Tibial nerve (tissue), 4 donors: Measurements from ENCODE around the gene SLC36A3. TPM values are rescaled to one million over a fixed set of nuclear protein-coding genes. Genes with fewer than 3 reads are reported as not detected.

Experiments
- DNase-seq, 2 donors: peaks; one replicate each; pipeline ENCODE4 v3.0.0-alpha.2; 2019; ENCODE audit warnings: low spot score in 2 of 2
- H3K27ac ChIP-seq, 4 donors: fragments of 200-600 bp; sonication (generic) in 3 of 4; one replicate each; pipeline ENCODE4 v1.5.1; 2017 to 2019; ENCODE audit warnings: mild to moderate bottlenecking in 1 of 4
- H3K27me3 ChIP-seq, 2 donors: fragments of 200-600 bp; sonication (generic) in 1 of 2; one replicate each; pipeline versions ENCODE4 v1.5.1 to v1.6.0; 2017 to 2019
- H3K36me3 ChIP-seq, 3 donors: fragments of 200-600 bp; sonication (generic); one replicate each; pipeline ENCODE4 v1.5.1; 2018 to 2019
- H3K4me1 ChIP-seq, 4 donors: fragments of 200-600 bp; sonication (generic) in 3 of 4; one replicate each; pipeline ENCODE4 v1.5.1; 2017 to 2019
- H3K4me3 ChIP-seq, 4 donors: fragments of 200-600 bp; sonication (generic) in 3 of 4; one replicate each; pipeline ENCODE4 v1.5.1; 2017 to 2019; ENCODE audit warnings: mild to moderate bottlenecking in 1 of 4, moderate library complexity in 1 of 4
- H3K9me3 ChIP-seq, 4 donors: fragments of 200-600 bp; sonication (generic) in 3 of 4; one replicate each; pipeline ENCODE4 v1.5.1; 2017 to 2019
- EP300 ChIP-seq, 2 donors: sonication (generic); formaldehyde crosslinking; IDR thresholded peaks; one replicate each; pipeline ENCODE4 v1.6.1; 2017; ENCODE audit warnings: antibody characterized with exemption in 2 of 2, mild to moderate bottlenecking in 1 of 2
- POLR2A ChIP-seq, 2 donors: fragments of 450-650 bp; IDR thresholded peaks; one replicate each; pipeline ENCODE4 v1.6.1; 2017; ENCODE audit warnings: antibody characterized with exemption in 2 of 2, mild to moderate bottlenecking in 2 of 2, moderate library complexity in 2 of 2
- WGBS, 2 donors: methylation state at CpG; one replicate each; pipeline ENCODE4 v1.1.5; 2018; 5-methylcytosine and 5-hydroxymethylcytosine counted together
- total RNA-seq, 4 donors: library from RNA; depleted of rRNA; stranded (reverse); fragments of >200 nt; gene quantifications; one replicate each; pipeline ENCODE4 v1.1.0, GENCODE V29; 2016
- TF ChIP-seq, protein P1 (sequence below), 5 experiments: fragments of 200-600 bp in 3 of 5; fragments of 450-650 bp in 2 of 5; sonication (generic) in 3 of 5; IDR thresholded peaks; one replicate each; pipeline ENCODE4 v1.5.1; 2016 to 2019; ENCODE audit warnings: antibody characterized with exemption in 5 of 5, mild to moderate bottlenecking in 3 of 5, moderate library complexity in 2 of 5

SLC36A3 gene
- total RNA-seq, 4 donors from 2014 or later = not detected

GRCh38 chr5:151271336-151271735 is 32.2 kb downstream of the SLC36A3 start:
- Histone ChIP-seq H3K4me1 (no peaks in the 10 kb centered on the region), H3K27ac (no peak overlapping the region)
- no peak for DNase-seq

DNA sequence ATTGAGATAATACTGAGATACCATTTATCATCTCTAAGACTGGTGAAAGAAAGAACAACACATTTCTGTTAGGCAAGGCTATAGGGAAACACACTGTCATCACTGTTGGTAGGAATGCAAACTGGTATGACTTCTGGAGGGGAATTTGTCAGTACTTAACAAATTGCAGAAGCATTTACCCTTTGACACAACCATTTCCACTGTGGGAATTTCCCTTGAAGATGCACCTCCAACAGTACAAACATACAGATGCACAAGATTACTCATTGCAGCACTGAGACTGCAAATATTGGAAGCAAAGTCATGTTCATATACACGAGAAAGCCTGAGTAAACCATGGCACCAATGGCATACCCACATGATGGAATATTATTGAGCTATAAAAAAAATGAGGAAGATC is 33.0 kb downstream of the SLC36A3 start:
- no peak for DNase-seq
- Histone ChIP-seq H3K36me3 (peaks cover 0 to 52% (median 11%) of the 10 kb centered on the region in 3 donors), H3K4me3 (no peak overlapping the region), H3K27me3 (no peaks in the 10 kb centered on the region), H3K4me1 (no peaks in the 10 kb centered on the region), H3K27ac (no peak overlapping the region), H3K9me3 (no peaks in the 10 kb centered on the region)
- WGBS, 2 donors = 52 to 59% methylated on average over 1 of the region's 1 CpG
- no peak for TF ChIP-seq EP300 (IDR thresholded peaks at IDR 0.05)
- TF ChIP-seq POLR2A (IDR thresholded peaks at IDR 0.05) = no peak

More at GRCh38 chr5:151271336-151271735, 32.2 kb downstream of the SLC36A3 start:
- TF ChIP-seq, protein P1, sequence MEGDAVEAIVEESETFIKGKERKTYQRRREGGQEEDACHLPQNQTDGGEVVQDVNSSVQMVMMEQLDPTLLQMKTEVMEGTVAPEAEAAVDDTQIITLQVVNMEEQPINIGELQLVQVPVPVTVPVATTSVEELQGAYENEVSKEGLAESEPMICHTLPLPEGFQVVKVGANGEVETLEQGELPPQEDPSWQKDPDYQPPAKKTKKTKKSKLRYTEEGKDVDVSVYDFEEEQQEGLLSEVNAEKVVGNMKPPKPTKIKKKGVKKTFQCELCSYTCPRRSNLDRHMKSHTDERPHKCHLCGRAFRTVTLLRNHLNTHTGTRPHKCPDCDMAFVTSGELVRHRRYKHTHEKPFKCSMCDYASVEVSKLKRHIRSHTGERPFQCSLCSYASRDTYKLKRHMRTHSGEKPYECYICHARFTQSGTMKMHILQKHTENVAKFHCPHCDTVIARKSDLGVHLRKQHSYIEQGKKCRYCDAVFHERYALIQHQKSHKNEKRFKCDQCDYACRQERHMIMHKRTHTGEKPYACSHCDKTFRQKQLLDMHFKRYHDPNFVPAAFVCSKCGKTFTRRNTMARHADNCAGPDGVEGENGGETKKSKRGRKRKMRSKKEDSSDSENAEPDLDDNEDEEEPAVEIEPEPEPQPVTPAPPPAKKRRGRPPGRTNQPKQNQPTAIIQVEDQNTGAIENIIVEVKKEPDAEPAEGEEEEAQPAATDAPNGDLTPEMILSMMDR (IDR thresholded peaks at IDR 0.05) = no peak
- TF ChIP-seq POLR2A (IDR thresholded peaks at IDR 0.05) = no peak
- TF ChIP-seq EP300 (IDR thresholded peaks at IDR 0.05) = no peak
- no peaks in the 10 kb centered on the region for H3K9me3 ChIP-seq
- no peaks in the 10 kb centered on the region for H3K27me3 ChIP-seq
- H3K4me3 ChIP-seq = no peak overlapping the region
- peaks cover 0 to 45% (median 11%) of the 10 kb centered on the region in 3 donors for H3K36me3 ChIP-seq

DNA sequence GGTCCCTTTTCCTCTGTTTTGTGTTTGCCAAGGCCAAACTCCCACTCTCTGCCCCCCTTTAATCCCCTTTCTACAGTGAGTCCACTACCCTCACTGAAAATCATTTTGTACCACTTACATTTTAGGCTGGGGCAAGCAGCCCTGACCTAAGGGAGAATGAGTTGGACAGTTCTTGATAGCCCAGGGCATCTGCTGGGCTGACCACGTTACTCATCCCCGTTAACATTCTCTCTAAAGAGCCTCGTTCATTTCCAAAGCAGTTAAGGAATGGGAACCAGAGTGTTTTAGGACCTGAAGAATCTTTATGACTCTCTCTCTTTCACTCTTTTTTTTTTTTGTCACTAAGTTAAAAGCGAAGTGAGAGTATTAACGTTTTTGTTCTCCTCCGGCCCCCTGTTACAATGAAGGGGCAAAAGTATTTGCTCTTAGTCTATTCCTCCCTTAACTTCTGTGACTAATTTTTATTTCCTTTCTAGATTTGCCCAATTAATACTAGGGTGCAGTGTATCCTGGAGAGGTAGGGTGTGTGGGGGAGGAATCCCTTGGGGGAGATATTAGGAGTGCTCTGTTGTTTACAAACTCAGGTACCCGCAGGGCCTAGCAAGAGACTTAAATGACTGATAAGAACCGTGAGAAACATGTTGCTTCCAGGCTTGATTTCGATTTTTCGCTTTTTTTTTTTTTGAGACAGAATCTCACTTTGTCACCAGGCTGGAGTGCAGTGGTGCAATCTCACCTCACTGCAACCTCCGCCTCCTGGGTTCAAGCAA is 35.9 kb downstream of the SLC36A3 start:
- Histone ChIP-seq H3K27me3 (no peaks in the 10 kb centered on the region), H3K36me3 (peaks cover 0 to 74% (median 21%) of the 10 kb centered on the region in 3 donors), H3K4me3 (no peak overlapping the region), H3K4me1 (no peaks in the 10 kb centered on the region), H3K9me3 (no peaks in the 10 kb centered on the region), H3K27ac (no peak overlapping the region)
- DNase-seq = no peak
- TF ChIP-seq POLR2A (IDR thresholded peaks at IDR 0.05) (no peak), EP300 (IDR thresholded peaks at IDR 0.05) (no peak)
- TF ChIP-seq, protein P1 (IDR thresholded peaks at IDR 0.05) = no peak
- 78 to 79% methylated on average over 11 of the region's 11 CpGs for WGBS, 2 donors

DNA sequence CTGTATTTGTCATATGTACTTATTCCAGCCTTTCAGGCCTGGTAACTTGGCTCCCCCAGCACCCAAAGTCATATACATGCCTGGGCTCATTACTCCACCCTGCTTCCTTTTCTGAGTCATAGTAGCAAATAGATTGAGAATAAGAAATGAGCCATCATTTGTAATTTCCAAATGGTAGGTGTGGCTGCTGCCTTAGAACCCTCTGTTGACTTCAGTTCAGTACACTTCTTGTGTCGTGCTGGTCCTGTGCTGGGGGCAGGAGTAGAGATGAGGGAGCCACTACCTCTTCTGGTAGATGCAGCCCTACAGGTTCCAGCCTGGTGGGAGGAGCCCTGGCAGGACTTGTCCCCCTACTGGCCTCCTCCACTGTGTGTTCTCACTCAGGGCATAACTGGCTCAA is 39.5 kb downstream of the SLC36A3 start:
- WGBS, 2 donors = 47 to 69% methylated on average over 1 of the region's 1 CpG
- Histone ChIP-seq H3K36me3 (peaks cover 0 to 73% (median 21%) of the 10 kb centered on the region in 3 donors), H3K27ac (no peak overlapping the region), H3K4me1 (no peaks in the 10 kb centered on the region), H3K4me3 (no peak overlapping the region), H3K9me3 (no peaks in the 10 kb centered on the region), H3K27me3 (no peaks in the 10 kb centered on the region)
- no peak for DNase-seq
- TF ChIP-seq POLR2A (IDR thresholded peaks at IDR 0.05) = no peak
- TF ChIP-seq, protein P1 (IDR thresholded peaks at IDR 0.05) = no peak
- TF ChIP-seq EP300 (IDR thresholded peaks at IDR 0.05) = no peak

- Histone ChIP-seq H3K9me3 (no peaks in the 10 kb centered on the region), H3K4me3 (no peak overlapping the region), H3K27me3 (no peaks in the 10 kb centered on the region), H3K4me1 (peaks cover 0 to 3% (median 0%) of the 10 kb centered on the region in 4 donors), H3K36me3 (peaks cover 0 to 57% (median 21%) of the 10 kb centered on the region in 3 donors), H3K27ac (no peak overlapping the region)
- 90 to 93% methylated on average over 3 of the region's 3 CpGs for WGBS, 2 donors
- DNase-seq = no peak
- TF ChIP-seq EP300 (IDR thresholded peaks at IDR 0.05) (no peak), POLR2A (IDR thresholded peaks at IDR 0.05) (no peak)
- TF ChIP-seq, protein P1 (IDR thresholded peaks at IDR 0.05) = no peak
Observed at GRCh38 chr5:151262532-151262931, 41.0 kb downstream of the SLC36A3 start.
